Left cardiac atrium (tissue), 4 donors: Measurements from ENCODE around the gene NR2C2. TPM values are rescaled to one million over a fixed set of nuclear protein-coding genes. Genes with fewer than 3 reads are reported as not detected.

Source experiments
- ATAC-seq, 2 donors: fragments of 200-7000 bp; cut with Tn5 transposase; one replicate each; pipeline ENCODE4 v1.9.1; 2020; ENCODE audit warnings: mild to moderate bottlenecking in 2 of 2, moderate library complexity in 2 of 2
- DNase-seq: peaks from one replicate; pipeline ENCODE4 v3.0.0-alpha.2; 2020
- intact Hi-C, 2 donors: fragments of 100-400 bp; cut with DNase I; formaldehyde crosslinking; loops; one replicate each; pipeline versions ENCODE4 v1.14.1 to v1.15.1; 2022 to 2023
- total RNA-seq, 2 donors: library from RNA; stranded (reverse); fragmentation: NEBNext Ultra II Directional; extraction: Animal tissue kit (Norgen Biotek cat#: 25700); gene quantifications; one replicate each; pipeline ENCODE4 v1.2.1, GENCODE V29; 2021
- donor health status: DM: no; HTN: yes; CAD: no.
- donor health status: DM: no; HTN: yes; CAD: no; lungs with severe emphysema.
- donor health status: DM: yes; HTN: yes; CAD: no.
- donor health status: Dilated cardiomyopathy.

NR2C2 gene
- total RNA-seq, 2 donors from 2014 or later, result 28.5 to 29.1 TPM

GRCh38 chr3:15081960-15082664 is 134.7 kb downstream of the NR2C2 start:
- intact Hi-C loops, result no loop called here
- DNase-seq, result no peak
- no peak for ATAC-seq

- intact Hi-C loops, result no loop called here
Measured at GRCh38 chr3:15083252-15083651, 135.9 kb downstream of the NR2C2 start.

GRCh38 chr3:15086263-15086662 is 138.9 kb downstream of the NR2C2 start:
- no peak for DNase-seq
- intact Hi-C loops, result no loop called here
- no peak for ATAC-seq

More at GRCh38 chr3:15083252-15083651, 135.9 kb downstream of the NR2C2 start:
- DNase-seq (no peak), ATAC-seq (no peak)

- intact Hi-C loops, result no loop called here
- ATAC-seq (no peak), DNase-seq (no peak)
Measured at GRCh38 chr3:15086699-15087098, 139.3 kb downstream of the NR2C2 start.

- intact Hi-C loops, result no loop called here
- ATAC-seq (no peak), DNase-seq (no peak)
Measured at GRCh38 chr3:15089201-15089600, 141.8 kb downstream of the NR2C2 start.

- no peak for ATAC-seq
- intact Hi-C loops, result loop anchor here in 1 of 2 donors (10.0 kb wide), 1 partner anchor 437 kb away; the partner anchor contains the start of gene CCDC174
Measured at GRCh38 chr3:15091575-15091974, 144.2 kb downstream of the NR2C2 start.

GRCh38 chr3:15092686-15093085 is 145.3 kb downstream of the NR2C2 start:
- ATAC-seq (no peak), DNase-seq (no peak)
- intact Hi-C loops, result loop anchor here in 1 of 2 donors (10.0 kb wide), 1 partner anchor 438 kb away; the partner anchor contains the start of gene CCDC174

More at GRCh38 chr3:15091575-15091974, 144.2 kb downstream of the NR2C2 start:
- DNase-seq, result no peak

- ATAC-seq (no peak), DNase-seq (no peak)
- intact Hi-C loops, result loop anchor here in 1 of 2 donors (10.0 kb wide), 1 partner anchor 440 kb away; the partner anchor contains the start of gene CCDC174
Measured at GRCh38 chr3:15094187-15094875, 146.9 kb downstream of the NR2C2 start.

GRCh38 chr3:15096046-15096445 is 148.7 kb downstream of the NR2C2 start:
- intact Hi-C loops, result loop anchor here in 1 of 2 donors (10.0 kb wide), 1 partner anchor 441 kb away; the partner anchor contains the start of gene CCDC174
- ATAC-seq (no peak), DNase-seq (no peak)

GRCh38 chr3:15097891-15098290 is 150.5 kb downstream of the NR2C2 start:
- no peak for ATAC-seq
- no peak for DNase-seq
- intact Hi-C loops, result loop anchor here in 1 of 2 donors (10.0 kb wide), 1 partner anchor 443 kb away; the partner anchor contains the start of gene CCDC174

Other genes with a start within 250 kb of the NR2C2 start
- 10 to 100 TPM; 19.3 to 28.7 TPM for gene FGD5, start 128.6 kb upstream of the NR2C2 start, total RNA-seq
- 10 to 100 TPM; 88.1 to 88.4 TPM for gene MRPS25, start 117.7 kb downstream of the NR2C2 start, total RNA-seq
- 10 to 100 TPM; 18.7 to 20.8 TPM for gene RBSN, start 151.6 kb downstream of the NR2C2 start, total RNA-seq